Central memory CD8-positive, alpha-beta T cell (primary cell): ENCODE data around the gene LRTM2.

ENCODE experiments used
- ATAC-seq: fragments of 150-1000 bp; cut with Tn5 transposase; replicated peaks from 2 replicates; pipeline ENCODE4 v1.10.0; 2022; ENCODE audit warnings: mild to moderate bottlenecking, moderate FRiP score, moderate number of reproducible peaks; ENCODE audit not compliant: poor library complexity, severe bottlenecking; ENCODE audit errors: extremely low read depth
- DNase-seq, 2 donors: peaks; one replicate each; pipeline ENCODE4 v3.0.0; 2021; ENCODE audit warnings: low spot score in 2 of 2
- H3K27ac Mint-ChIP-seq: one replicate; pipeline ENCODE4 v1.8.0; 2022; ENCODE audit warnings: low read depth, mild to moderate bottlenecking, moderate library complexity, mixed read lengths
- H3K27me3 Mint-ChIP-seq: one replicate; pipeline ENCODE4 v1.8.0; 2022; ENCODE audit warnings: mixed read lengths
- H3K36me3 Mint-ChIP-seq: one replicate; pipeline ENCODE4 v1.8.0; 2022; ENCODE audit warnings: mild to moderate bottlenecking, moderate library complexity, mixed read lengths; ENCODE audit not compliant: insufficient read depth
- H3K4me1 Mint-ChIP-seq: one replicate; pipeline ENCODE4 v1.8.0; 2022; ENCODE audit warnings: mixed read lengths
- H3K4me3 Mint-ChIP-seq: one replicate; pipeline ENCODE4 v1.8.0; 2022; ENCODE audit warnings: mild to moderate bottlenecking, moderate library complexity, mixed read lengths
- H3K9me3 Mint-ChIP-seq: one replicate; pipeline ENCODE4 v1.8.0; 2022; ENCODE audit warnings: mixed read lengths

The LRTM2 gene

DNA sequence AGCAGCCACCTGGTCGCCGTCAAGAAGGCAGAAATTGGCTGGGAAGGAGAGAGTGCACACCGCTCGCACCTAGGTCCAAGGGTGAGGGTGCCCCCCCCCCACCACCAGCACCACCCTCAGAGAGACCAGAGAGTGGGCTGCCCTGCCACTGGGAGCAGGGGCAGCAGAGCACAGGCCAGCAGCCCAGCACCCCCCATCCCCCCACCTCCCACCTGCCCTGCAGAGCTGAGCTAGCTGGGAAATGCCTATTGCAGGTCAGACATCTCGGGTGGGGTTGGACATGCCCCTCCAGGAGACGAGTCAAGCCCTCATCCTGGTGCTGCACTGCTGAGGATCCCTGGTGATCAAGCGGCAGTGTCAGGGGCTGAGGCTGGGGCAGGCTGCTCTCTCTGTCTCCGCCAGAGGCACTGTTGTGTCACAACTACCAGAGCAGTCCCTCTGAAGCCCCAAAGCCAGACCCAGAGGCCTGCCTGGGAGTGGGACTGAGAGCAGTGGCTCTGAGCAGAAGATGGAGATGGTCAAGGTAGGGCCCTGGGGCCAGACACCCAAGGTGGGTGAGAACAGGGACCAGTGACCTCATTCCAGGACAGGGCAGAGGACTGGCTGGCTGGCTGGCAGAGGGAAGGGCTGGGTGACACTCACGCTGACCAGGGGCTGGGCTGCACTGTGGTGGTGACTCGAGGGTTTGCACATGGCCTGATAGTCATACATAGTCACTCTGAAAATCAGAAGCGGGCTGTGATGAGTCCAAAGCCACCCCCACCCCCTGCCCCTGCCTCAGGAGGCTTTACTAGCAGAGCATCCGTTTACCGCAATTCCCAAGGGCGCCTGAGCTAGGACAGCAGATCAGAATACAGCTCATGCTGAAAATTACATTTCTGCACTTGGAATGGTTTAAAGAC, 19.7 kb upstream of the LRTM2 start:
- Mint-ChIP-seq H3K4me3 (no peak overlapping the region), H3K27me3 (no peaks in the 10 kb centered on the region), H3K27ac (no peak overlapping the region), H3K36me3 (peaks cover 3% of the 10 kb centered on the region), H3K9me3 (no peaks in the 10 kb centered on the region), H3K4me1 (peaks cover 27% of the 10 kb centered on the region)
- ATAC-seq, result no peak
- no peak for DNase-seq

DNA sequence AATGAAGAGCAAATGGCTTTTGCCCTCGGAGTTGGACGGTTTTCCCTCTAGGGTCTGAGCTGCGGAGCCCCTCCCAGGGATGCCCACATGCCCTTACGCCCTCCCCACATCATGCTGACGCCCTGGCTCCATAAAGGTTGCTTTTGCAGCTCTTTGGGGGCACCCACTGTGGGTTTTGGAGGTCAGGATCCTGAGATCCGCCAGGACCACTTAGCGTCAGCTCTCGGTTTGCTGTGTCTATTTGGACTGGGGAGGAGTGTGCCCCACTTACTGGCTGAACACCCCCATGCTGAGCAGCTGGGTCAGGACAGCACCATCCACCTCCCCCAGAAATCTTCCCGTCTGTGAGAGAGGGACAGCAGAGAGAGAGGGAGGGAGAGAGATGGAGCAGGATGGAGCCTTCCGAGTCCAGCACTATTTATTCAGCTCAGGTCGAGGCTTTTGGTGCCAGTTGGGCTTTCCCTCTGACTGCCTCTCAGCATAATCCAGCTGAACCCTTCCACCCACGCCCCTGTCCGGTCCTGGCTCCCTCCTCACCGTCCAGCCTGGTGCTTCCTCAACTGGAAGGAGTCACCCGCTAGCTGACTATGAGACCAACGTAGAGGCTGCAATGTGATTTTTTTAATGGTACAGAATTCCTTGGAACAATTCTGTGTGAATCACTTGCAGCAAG, 18.9 kb upstream of the LRTM2 start:
- Mint-ChIP-seq H3K27ac (no peak overlapping the region), H3K36me3 (no peaks in the 10 kb centered on the region), H3K4me1 (peaks cover 23% of the 10 kb centered on the region), H3K9me3 (no peaks in the 10 kb centered on the region), H3K4me3 (no peak overlapping the region), H3K27me3 (no peaks in the 10 kb centered on the region)
- no peak for ATAC-seq
- DNase-seq, result no peak

DNA sequence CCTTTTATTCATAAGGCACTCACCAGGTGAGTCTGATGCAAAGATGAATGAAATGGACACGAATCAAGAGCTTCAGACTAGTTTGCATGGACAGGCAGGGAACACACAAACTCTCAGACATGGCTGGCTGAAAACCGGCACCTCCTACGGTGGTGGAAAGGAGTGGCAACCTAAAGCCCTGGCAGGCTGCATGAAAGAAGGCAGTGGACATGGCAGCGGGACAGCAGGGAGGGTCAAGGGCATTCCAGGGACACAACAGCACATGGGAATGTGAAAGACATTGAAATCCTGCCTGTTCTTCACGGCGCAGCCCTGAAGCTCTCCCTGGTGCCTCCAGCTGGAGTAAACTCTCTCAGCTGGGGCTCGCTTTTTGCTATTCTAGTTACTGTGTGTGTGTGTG, 16.6 kb upstream of the LRTM2 start:
- H3K4me3 Mint-ChIP-seq, result no peak overlapping the region
- no peaks in the 10 kb centered on the region for H3K36me3 Mint-ChIP-seq
- DNase-seq, result no peak
- H3K4me1 Mint-ChIP-seq, result peaks cover 19% of the 10 kb centered on the region
- H3K9me3 Mint-ChIP-seq, result no peaks in the 10 kb centered on the region
- no peak for ATAC-seq
- H3K27me3 Mint-ChIP-seq, result no peaks in the 10 kb centered on the region
- H3K27ac Mint-ChIP-seq, result no peak overlapping the region

DNA sequence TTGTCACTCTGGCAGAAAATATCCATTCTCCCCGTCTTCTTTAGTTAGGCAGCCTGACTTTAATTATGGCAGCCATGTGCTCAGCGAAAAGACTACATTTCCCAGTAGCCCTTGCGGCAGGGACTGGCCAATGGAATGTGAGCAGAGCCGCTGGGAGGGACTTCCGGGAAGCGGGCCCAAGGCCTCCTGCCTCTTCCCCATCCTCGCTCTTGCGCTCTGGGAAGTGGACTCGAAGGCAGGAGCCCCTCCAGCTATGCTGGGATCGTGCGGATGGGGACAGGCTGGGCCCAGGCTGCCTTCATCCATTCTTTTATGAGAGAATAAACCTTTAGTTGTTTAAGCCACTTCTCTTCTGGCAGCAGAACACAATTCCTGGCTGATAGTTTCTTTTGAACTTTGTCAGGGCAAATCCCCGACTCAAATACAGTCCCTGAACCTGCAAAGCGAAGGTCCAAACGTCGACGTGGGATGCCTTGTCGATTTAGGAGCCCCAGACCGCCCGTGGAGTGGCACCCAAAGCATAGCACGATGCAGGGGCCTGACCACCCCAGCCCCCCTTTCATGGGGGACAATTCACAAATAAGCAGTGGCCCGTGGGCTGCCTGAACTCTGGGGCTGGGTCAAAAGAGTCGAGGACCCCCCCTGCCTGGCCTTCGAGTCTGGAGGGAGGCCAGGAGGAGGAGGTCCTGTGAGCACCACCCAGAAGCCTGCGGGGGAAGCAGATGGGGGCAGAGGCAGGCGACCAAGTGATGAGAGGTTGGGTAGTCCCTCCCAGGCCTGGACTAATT, 15.6 kb upstream of the LRTM2 start:
- Mint-ChIP-seq H3K4me3 (no peak overlapping the region), H3K36me3 (no peaks in the 10 kb centered on the region), H3K4me1 (peaks cover 17% of the 10 kb centered on the region), H3K27ac (peak overlapping the region; percentile 82), H3K9me3 (no peaks in the 10 kb centered on the region), H3K27me3 (no peaks in the 10 kb centered on the region)
- peak; percentile 93 for ATAC-seq
- DNase-seq, result peak; percentile 66 to 74

DNA sequence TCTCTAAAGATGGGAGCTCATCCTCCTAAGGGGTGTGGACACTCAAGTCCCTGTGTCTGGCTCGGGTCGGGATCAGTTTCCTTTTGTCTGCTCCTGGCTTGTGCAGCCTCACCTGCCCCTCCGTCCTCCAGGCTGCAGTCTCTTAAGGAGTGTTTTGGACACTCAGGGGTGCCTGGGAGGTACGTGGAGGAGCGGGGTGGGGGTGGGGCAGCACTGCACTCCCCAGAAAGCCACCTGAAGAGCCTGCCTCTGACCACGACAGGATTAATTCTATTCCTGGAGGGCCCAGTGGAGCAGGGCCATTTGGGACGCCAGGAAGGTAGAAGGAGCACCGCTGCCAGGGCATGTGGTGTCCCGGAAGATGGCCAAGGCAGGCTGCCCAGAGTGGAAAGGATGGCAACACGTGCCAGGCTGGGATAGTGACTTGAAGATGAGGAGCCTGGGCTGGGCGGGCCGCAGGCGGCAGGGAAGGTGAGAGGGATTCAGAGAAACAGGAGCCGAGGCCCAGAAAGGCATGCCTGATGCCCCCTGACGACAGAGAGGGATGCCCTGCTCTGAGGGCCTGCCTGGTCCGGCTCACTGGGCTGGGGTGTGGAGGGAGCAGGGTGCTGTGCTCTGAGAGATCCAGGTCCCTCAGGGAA, 14.8 kb upstream of the LRTM2 start:
- no peak for ATAC-seq
- Mint-ChIP-seq H3K27me3 (no peaks in the 10 kb centered on the region), H3K4me3 (no peak overlapping the region), H3K9me3 (no peaks in the 10 kb centered on the region), H3K4me1 (peaks cover 11% of the 10 kb centered on the region), H3K27ac (no peak overlapping the region), H3K36me3 (no peaks in the 10 kb centered on the region)
- no peak for DNase-seq

DNA sequence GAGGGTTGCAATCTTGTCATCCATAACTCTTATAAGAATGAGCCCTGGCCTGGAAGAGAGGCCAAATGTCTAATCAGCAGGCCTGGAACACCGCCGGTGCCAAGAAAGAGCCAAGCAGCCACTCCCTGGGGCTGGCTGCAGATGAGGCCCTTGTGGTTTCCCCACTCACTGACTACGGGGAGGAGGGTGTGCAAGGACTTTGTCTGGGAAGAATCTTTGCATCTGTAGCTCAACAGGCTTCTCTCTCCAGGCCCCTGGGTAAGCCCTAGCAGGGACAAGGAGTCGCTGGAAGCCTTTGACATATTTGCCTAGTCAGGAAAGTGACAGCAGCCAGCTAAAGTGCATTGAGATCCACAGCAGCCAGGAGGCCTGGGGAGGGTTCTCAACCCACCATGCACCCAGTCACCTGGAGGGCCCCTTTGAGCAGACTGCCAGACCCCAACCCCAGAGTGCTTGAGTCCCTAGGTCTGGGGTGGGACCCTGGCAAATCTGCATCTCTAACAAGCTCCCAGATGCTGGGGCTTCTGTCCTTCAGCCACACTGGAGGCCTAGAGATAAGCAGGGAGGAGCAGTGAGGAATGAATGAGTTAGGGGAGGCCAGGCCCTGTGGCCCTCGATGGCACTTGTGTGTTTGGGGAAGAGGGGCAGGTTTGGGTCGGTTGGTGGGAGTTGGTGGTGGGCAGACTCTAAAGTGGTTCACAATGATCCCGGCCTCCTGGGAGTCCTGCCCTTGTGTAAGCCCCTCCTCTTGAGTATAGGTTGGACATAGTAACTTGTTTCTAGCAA, 13.9 kb upstream of the LRTM2 start:
- Mint-ChIP-seq H3K27me3 (no peaks in the 10 kb centered on the region), H3K36me3 (no peaks in the 10 kb centered on the region), H3K27ac (no peak overlapping the region), H3K9me3 (no peaks in the 10 kb centered on the region), H3K4me1 (peaks cover 7% of the 10 kb centered on the region), H3K4me3 (no peak overlapping the region)
- ATAC-seq, result no peak
- no peak for DNase-seq

DNA sequence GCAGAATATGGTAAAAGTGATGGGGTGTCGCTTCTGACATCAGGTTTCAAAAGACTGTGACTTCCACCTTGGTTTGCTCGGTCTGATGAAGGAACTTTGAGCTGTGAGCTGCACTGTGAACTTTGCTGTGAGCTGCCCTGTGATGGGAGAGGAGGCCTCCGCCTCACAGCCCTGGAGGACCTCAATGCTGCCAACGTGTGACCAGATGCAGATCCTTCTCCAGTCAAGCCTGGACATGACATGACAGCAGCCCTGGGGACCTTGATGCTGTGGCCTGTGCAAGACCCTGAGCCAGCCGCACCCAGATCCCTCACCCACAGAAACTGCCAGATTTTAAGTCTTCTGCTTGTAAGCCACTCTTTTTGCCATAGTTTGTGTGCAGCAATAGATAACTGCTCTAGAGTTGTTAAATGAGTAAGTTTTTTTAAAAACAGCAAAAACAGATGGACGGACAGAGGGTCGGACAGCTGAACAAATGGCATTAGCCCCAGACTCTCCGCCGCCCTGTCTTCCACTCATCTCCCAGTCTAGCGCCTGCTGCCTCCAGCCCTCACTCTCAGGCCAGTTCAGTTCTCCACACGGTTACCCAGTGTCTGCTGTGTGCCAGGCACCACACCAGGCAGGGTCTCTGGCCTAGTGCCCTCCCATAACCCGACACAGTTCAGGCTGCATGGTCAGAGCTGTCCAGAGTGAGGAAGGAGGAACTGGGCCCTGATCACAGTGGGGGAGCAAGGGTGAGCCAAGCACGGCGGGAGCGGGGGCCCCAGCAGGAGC, 13.1 kb upstream of the LRTM2 start:
- no peaks in the 10 kb centered on the region for H3K27me3 Mint-ChIP-seq
- no peaks in the 10 kb centered on the region for H3K9me3 Mint-ChIP-seq
- H3K4me3 Mint-ChIP-seq, result no peak overlapping the region
- peaks cover 7% of the 10 kb centered on the region for H3K4me1 Mint-ChIP-seq
- DNase-seq, result no peak
- no peak for ATAC-seq
- H3K27ac Mint-ChIP-seq, result no peak overlapping the region
- no peaks in the 10 kb centered on the region for H3K36me3 Mint-ChIP-seq

GRCh38 chr12:1808036-1808797, 12.1 kb upstream of the LRTM2 start:
- no peaks in the 10 kb centered on the region for H3K9me3 Mint-ChIP-seq
- H3K4me3 Mint-ChIP-seq, result no peak overlapping the region
- no peak overlapping the region for H3K27ac Mint-ChIP-seq
- no peaks in the 10 kb centered on the region for H3K27me3 Mint-ChIP-seq
- DNase-seq (no peak), ATAC-seq (no peak)
- peaks cover 7% of the 10 kb centered on the region for H3K4me1 Mint-ChIP-seq
- H3K36me3 Mint-ChIP-seq, result no peaks in the 10 kb centered on the region

GRCh38 chr12:1808798-1809480, 11.4 kb upstream of the LRTM2 start:
- H3K36me3 Mint-ChIP-seq, result no peaks in the 10 kb centered on the region
- H3K27me3 Mint-ChIP-seq, result no peaks in the 10 kb centered on the region
- no peak overlapping the region for H3K27ac Mint-ChIP-seq
- H3K4me1 Mint-ChIP-seq, result peaks cover 7% of the 10 kb centered on the region
- DNase-seq, result no peak
- no peak overlapping the region for H3K4me3 Mint-ChIP-seq
- ATAC-seq, result no peak
- H3K9me3 Mint-ChIP-seq, result no peaks in the 10 kb centered on the region

DNA sequence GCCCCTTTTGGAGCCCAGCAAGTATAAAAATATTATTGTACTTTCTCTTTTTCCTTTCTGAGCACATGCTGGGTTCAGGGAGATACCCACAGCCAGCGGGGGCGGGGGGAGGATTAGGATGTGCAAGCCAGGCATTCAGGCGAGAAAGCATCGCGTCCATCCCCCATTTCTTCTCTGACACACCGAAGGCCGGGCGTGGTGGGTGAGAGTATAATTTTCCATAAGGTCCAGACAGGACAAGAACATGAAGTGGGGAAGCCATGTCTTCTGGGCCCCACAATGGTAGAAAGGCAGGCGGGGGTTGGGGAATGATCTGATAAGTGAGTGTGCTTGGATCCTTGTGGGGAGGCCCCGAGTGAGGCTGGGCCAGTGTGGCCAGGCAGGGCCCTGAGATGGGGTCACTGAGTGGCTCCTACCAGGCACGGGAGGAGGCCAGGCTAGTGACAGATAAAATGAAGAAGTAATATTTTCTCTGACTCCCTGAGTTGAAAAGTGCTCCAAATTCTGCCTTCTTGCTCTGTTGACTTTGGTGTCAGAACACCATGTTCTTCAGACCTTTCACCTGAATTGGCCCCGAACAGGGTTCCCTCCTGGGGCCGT, 10.7 kb upstream of the LRTM2 start:
- H3K27ac Mint-ChIP-seq, result no peak overlapping the region
- no peak overlapping the region for H3K4me3 Mint-ChIP-seq
- H3K27me3 Mint-ChIP-seq, result no peaks in the 10 kb centered on the region
- no peak for ATAC-seq
- H3K9me3 Mint-ChIP-seq, result no peaks in the 10 kb centered on the region
- DNase-seq, result no peak
- H3K36me3 Mint-ChIP-seq, result no peaks in the 10 kb centered on the region
- peaks cover 1% of the 10 kb centered on the region for H3K4me1 Mint-ChIP-seq
